Nephron progenitor cell (in vitro differentiated cells): ENCODE data around the gene KCNC1.

Experiments used
- DNase-seq: peaks from one replicate; pipeline ENCODE4 v3.0.0; 2021
- H3K27ac Mint-ChIP-seq: 2 replicates; pipeline ENCODE4 v1.8.0; 2021; ENCODE audit warnings: mild to moderate bottlenecking, moderate library complexity, mixed read lengths
- H3K27me3 Mint-ChIP-seq: 2 replicates; pipeline ENCODE4 v1.8.0; 2021; ENCODE audit warnings: mild to moderate bottlenecking, low read depth, mixed read lengths; ENCODE audit not compliant: poor library complexity
- H3K36me3 Mint-ChIP-seq: 2 replicates; pipeline ENCODE4 v1.8.0; 2021; ENCODE audit warnings: low read depth, mixed read lengths
- H3K4me1 Mint-ChIP-seq: 2 replicates; pipeline ENCODE4 v1.8.0; 2021; ENCODE audit warnings: mixed read lengths
- H3K4me3 Mint-ChIP-seq: 2 replicates; pipeline ENCODE4 v1.8.0; 2021; ENCODE audit warnings: mild to moderate bottlenecking, moderate library complexity, mixed read lengths
- H3K9me3 Mint-ChIP-seq: 2 replicates; pipeline ENCODE4 v1.8.0; 2021; ENCODE audit warnings: mild to moderate bottlenecking, moderate library complexity, mixed read lengths
- CTCF ChIP-seq: fragments of 200-600 bp; sonication (generic); IDR thresholded peaks from 2 replicates; pipeline ENCODE4 v1.5.0; 2021; ENCODE audit warnings: antibody characterized with exemption

Gene KCNC1

GRCh38 chr11:17779861-17780594 is 45.4 kb downstream of the KCNC1 start:
- DNase-seq = no peak
- Mint-ChIP-seq H3K27ac (no peak overlapping the region), H3K4me3 (no peak overlapping the region), H3K36me3 (no peaks in the 10 kb centered on the region), H3K27me3 (peaks cover 11% of the 10 kb centered on the region), H3K9me3 (no peaks in the 10 kb centered on the region), H3K4me1 (peaks cover 25% of the 10 kb centered on the region)
- TF ChIP-seq CTCF = no peak

GRCh38 chr11:17780668-17781067 is 46.1 kb downstream of the KCNC1 start:
- peaks cover 11% of the 10 kb centered on the region for H3K27me3 Mint-ChIP-seq
- no peak overlapping the region for H3K27ac Mint-ChIP-seq

GRCh38 chr11:17781221-17781620 is 46.6 kb downstream of the KCNC1 start:
- DNase-seq = no peak
- H3K4me3 Mint-ChIP-seq = no peak overlapping the region
- TF ChIP-seq CTCF = no peak
- H3K4me1 Mint-ChIP-seq = peaks cover 25% of the 10 kb centered on the region
- H3K9me3 Mint-ChIP-seq = no peaks in the 10 kb centered on the region
- no peaks in the 10 kb centered on the region for H3K36me3 Mint-ChIP-seq
- peaks cover 11% of the 10 kb centered on the region for H3K27me3 Mint-ChIP-seq
- no peak overlapping the region for H3K27ac Mint-ChIP-seq

More at GRCh38 chr11:17780668-17781067, 46.1 kb downstream of the KCNC1 start:
- no peak overlapping the region for H3K4me3 Mint-ChIP-seq
- H3K9me3 Mint-ChIP-seq = no peaks in the 10 kb centered on the region
- H3K4me1 Mint-ChIP-seq = peaks cover 27% of the 10 kb centered on the region
- no peak for DNase-seq
- H3K36me3 Mint-ChIP-seq = no peaks in the 10 kb centered on the region
- TF ChIP-seq CTCF = no peak

- Mint-ChIP-seq H3K4me3 (no peak overlapping the region), H3K27ac (no peak overlapping the region), H3K9me3 (no peaks in the 10 kb centered on the region), H3K36me3 (no peaks in the 10 kb centered on the region), H3K4me1 (peaks cover 26% of the 10 kb centered on the region), H3K27me3 (peaks cover 9% of the 10 kb centered on the region)
- TF ChIP-seq CTCF = no peak
- no peak for DNase-seq
Measured at GRCh38 chr11:17781626-17782025, 47.0 kb downstream of the KCNC1 start.

GRCh38 chr11:17782145-17782544 is 47.6 kb downstream of the KCNC1 start:
- no peak overlapping the region for H3K27ac Mint-ChIP-seq
- H3K36me3 Mint-ChIP-seq = no peaks in the 10 kb centered on the region
- DNase-seq = no peak
- peaks cover 31% of the 10 kb centered on the region for H3K4me1 Mint-ChIP-seq
- peaks cover 7% of the 10 kb centered on the region for H3K27me3 Mint-ChIP-seq
- H3K9me3 Mint-ChIP-seq = no peaks in the 10 kb centered on the region
- H3K4me3 Mint-ChIP-seq = no peak overlapping the region
- TF ChIP-seq CTCF = no peak
